ENCODE results near the gene NCAM1. TPM values are rescaled to one million over a fixed set of nuclear protein-coding genes. Genes with fewer than 3 reads are reported as not detected.

NCAM1 gene
- total and polyA plus RNA-seq, 2 donors (not counting 3 experiments of a cell fraction or from before 2014, with no cell fraction given), result 0.03 TPM; not detected in 1

DNA sequence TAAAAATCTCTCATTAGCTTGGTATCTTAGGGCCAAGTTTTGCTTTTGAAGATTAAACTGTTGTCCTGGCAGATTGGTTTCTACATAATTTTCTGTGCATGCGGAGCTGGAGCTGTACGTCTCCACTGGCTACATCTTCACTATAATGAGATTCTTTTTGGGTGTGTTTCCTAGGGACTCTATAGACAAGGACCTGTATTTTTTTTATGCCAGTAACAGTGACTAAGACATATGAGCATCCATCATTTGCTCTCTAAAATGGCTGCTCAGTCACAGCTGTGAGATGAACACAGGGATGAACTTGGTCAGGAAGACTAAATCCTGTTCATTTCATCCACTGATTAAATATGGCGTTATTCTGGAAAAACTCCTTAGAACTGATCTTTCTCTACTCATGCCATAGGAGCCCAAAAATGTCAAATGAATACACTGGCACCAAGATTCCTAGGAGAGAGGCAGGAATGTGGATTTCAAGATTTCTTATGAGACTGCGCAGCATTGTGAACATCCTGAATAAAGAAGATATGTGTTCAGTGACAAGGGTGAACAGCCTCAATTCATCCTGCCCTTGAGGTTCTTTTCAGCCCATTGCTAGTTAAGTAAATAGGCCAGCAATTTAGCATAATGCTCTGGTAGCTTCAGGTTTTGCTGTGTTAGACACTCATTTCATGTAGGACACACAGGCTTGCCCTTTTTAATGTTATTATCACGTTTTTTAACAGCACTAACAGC lies 168.2 kb downstream of the NCAM1 start:
- dilution Hi-C loops (cut with MboI; ENCODE audit: extremely low pct_ligation_motif_present, low sequenced_read_pairs), result no loop called here
- Histone ChIP-seq H3K9ac (replicated peaks; ENCODE audit: extremely low read depth, insufficient read depth, low read length) (no peak overlapping the region), H3K9me1 (replicated peaks; ENCODE audit: control insufficient read depth, extremely low read depth, insufficient read depth, low read length) (no peaks in the 10 kb centered on the region), H4K20me1 (replicated peaks; ENCODE audit: control insufficient read depth, extremely low read depth, insufficient read depth, low read length) (no peaks in the 10 kb centered on the region), H3K4me1 (ENCODE audit: control insufficient read depth, extremely low read depth, insufficient read depth, low read length) (no peaks in the 10 kb centered on the region), H3K4me3 (replicated peaks in 1 of 3; ENCODE audit: insufficient read depth in 1 of 3, low read depth in 1 of 3, low read length in 3 of 3) (no peak overlapping the region), H3K27ac (ENCODE audit: insufficient read depth, low read depth, low read length) (no peak overlapping the region), H3K4me2 (ENCODE audit: insufficient read depth, low read length) (no peak overlapping the region), H2AFZ (ENCODE audit: low read depth, low read length) (no peak overlapping the region), H3K9me3 (replicated peaks; ENCODE audit: control insufficient read depth, insufficient read depth, low read length) (peaks cover 2% of the 10 kb centered on the region), H3K79me2 (ENCODE audit: control insufficient read depth, insufficient read depth, low read length) (no peaks in the 10 kb centered on the region), H3K36me3 (ENCODE audit: control insufficient read depth in 2 of 2, extremely low read depth in 1 of 2, insufficient read depth in 2 of 2, low read length in 2 of 2) (no peaks in the 10 kb centered on the region), H3K27me3 (ENCODE audit: control insufficient read depth in 2 of 2, insufficient read depth in 2 of 2, low read length in 2 of 2) (no peaks in the 10 kb centered on the region)
- intact Hi-C loops (cut with micrococcal nuclease), result no loop called here
- TF ChIP-seq MYC (IDR thresholded peaks at IDR 0.05; ENCODE audit: low read depth, low read length), result no peak
- no peak for TF ChIP-seq POLR2AphosphoS5 (IDR thresholded peaks at IDR 0.05; ENCODE audit: insufficient read depth, low read depth, low read length)
- TF ChIP-seq EZH2 (IDR thresholded peaks at IDR 0.05; ENCODE audit: borderline replicate concordance, low read depth, low read length, severe bottlenecking), result no peak
- TF ChIP-seq GATA2 (IDR thresholded peaks at IDR 0.05; ENCODE audit: insufficient read depth, insufficient read length, low read depth, low read length), result no peak
- TF ChIP-seq, protein P1, sequence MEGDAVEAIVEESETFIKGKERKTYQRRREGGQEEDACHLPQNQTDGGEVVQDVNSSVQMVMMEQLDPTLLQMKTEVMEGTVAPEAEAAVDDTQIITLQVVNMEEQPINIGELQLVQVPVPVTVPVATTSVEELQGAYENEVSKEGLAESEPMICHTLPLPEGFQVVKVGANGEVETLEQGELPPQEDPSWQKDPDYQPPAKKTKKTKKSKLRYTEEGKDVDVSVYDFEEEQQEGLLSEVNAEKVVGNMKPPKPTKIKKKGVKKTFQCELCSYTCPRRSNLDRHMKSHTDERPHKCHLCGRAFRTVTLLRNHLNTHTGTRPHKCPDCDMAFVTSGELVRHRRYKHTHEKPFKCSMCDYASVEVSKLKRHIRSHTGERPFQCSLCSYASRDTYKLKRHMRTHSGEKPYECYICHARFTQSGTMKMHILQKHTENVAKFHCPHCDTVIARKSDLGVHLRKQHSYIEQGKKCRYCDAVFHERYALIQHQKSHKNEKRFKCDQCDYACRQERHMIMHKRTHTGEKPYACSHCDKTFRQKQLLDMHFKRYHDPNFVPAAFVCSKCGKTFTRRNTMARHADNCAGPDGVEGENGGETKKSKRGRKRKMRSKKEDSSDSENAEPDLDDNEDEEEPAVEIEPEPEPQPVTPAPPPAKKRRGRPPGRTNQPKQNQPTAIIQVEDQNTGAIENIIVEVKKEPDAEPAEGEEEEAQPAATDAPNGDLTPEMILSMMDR (IDR thresholded peaks at IDR 0.05; ENCODE audit: extremely low read depth in 1 of 2, insufficient read depth in 1 of 2, low read depth in 1 of 2, low read length in 2 of 2), result no peak
- TF ChIP-seq, protein P2, sequence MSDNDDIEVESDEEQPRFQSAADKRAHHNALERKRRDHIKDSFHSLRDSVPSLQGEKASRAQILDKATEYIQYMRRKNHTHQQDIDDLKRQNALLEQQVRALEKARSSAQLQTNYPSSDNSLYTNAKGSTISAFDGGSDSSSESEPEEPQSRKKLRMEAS (IDR thresholded peaks at IDR 0.05; ENCODE audit: insufficient read depth, insufficient read length), result no peak
- no peak for TF ChIP-seq FOS (IDR thresholded peaks at IDR 0.05; ENCODE audit: borderline replicate concordance, insufficient read depth, low read length)
- no peak for TF ChIP-seq POLR2A (IDR thresholded peaks at IDR 0.05; ENCODE audit: low read depth, low read length)
- TF ChIP-seq JUN (IDR thresholded peaks at IDR 0.05; ENCODE audit: borderline replicate concordance, insufficient read depth, insufficient read length, low read depth), result no peak
- BruUV-seq (replicated peaks), result no TSS peak
- CTCF ChIA-PET, result no interaction called here
- FAIRE-seq, result no peak
- POLR2A ChIA-PET, result no interaction called here
- no peak for DNase-seq (ENCODE audit: low read depth, low spot score)

All from endothelial cell of umbilical vein (primary cell).